Right lobe of liver (tissue), 4 donors: Measurements from ENCODE around the gene SPTBN1.

Source experiments
- CTCF ChIP-seq, 4 donors: fragments of 200-600 bp in 3 of 4; fragments of 450-650 bp in 1 of 4; IDR thresholded peaks; one replicate each; pipeline versions ENCODE4 v1.5.1 to v1.8.0; 2016 to 2022; ENCODE audit warnings: antibody characterized with exemption in 4 of 4, mild to moderate bottlenecking in 2 of 4
- POLR2A ChIP-seq: fragments of 450-650 bp; IDR thresholded peaks from one replicate; pipeline ENCODE4 v1.6.1; 2017; ENCODE audit warnings: antibody characterized with exemption, mild to moderate bottlenecking
- donor health status: DM: no; HTN: no; CAD: no.
- donor health status: DM: no; HTN: no; CAD: no.
- donor health status: DM: no; HTN: yes; CAD: no.

GRCh38 chr2:54687595-54688152 lies 231.5 kb downstream of the SPTBN1 start:
- TF ChIP-seq CTCF (IDR thresholded peaks at IDR 0.05) (no peak), POLR2A (no peak)
